Skin of body (tissue), 2 donors: ENCODE results near the gene IQCK. TPM values are rescaled to one million over a fixed set of nuclear protein-coding genes. Genes with fewer than 3 reads are reported as not detected.
A peak's percentile ranks its signal among the peaks of the same experiment; 100 is the strongest.

Source experiments
- DNase-seq: peaks from one replicate; lab custom pipeline; 2025; lab: John Stamatoyannopoulos, UW
- total RNA-seq: library from RNA; depleted of rRNA; stranded (reverse); fragments of >200 nt; gene quantifications from one replicate; pipeline ENCODE4 v1.2.3, GENCODE V29; 2014

Gene IQCK
- total RNA-seq, 1 donor from 2014 or later: 11.4 TPM

DNA sequence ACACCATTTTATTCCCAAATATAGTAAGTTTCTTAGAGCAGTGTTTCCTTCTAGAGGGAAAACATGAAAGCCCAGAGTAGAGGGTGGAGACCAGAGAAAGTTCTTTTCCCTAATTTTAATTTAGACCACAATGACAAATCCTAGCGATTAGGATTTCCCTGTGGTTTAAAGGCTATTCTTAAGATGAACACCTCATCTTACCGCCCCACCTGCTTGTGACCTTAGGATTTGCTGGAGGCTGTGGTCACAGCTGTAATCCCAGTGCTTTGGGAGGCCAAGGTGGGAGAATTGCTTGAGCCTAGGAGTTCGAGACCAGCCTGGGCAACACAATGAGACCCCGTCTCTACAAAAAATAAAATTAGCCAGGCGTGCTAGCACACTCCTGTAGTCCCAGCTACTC lies 115.5 kb downstream of the IQCK start:
- no peak for DNase-seq

DNA sequence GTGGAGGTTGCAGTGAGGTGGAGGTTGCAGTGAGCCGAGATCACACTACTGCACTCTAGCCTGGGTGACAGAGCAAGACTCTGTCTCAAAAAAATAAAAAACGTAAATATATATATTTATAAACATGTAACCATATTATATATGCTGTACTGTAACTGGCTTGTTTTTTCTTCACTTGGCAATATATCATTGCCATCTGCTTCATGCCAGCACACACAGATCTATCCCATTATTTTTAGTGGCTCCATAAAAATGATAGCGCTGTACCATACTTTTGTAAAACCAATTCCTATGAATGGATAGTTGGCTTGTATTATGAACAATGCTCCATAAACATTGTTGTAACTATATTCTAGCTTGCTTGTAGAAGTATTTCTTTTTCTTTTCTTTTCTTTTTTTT lies 117.1 kb downstream of the IQCK start:
- DNase-seq: no peak

DNA sequence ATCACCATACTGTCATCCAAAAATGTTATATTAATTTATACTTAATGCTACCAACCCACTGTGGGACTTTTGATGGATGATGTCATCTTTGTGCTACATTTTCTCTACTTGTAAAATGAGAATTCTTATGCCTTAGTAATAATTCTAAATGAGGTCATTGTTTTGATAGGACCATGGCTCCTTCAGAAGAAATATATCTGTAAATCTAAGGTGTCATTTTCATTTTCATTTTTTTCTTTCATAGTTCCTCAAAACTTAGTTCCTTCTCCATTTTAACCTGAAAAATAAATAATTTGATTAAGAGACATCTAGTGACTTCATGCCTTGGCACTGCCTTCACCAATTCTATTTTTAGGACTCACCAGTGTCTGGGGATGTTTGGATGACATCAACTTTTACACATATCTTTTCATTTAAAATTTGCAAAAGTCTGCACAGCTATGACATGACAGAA lies 117.9 kb downstream of the IQCK start:
- DNase-seq: peak; percentile 80

DNA sequence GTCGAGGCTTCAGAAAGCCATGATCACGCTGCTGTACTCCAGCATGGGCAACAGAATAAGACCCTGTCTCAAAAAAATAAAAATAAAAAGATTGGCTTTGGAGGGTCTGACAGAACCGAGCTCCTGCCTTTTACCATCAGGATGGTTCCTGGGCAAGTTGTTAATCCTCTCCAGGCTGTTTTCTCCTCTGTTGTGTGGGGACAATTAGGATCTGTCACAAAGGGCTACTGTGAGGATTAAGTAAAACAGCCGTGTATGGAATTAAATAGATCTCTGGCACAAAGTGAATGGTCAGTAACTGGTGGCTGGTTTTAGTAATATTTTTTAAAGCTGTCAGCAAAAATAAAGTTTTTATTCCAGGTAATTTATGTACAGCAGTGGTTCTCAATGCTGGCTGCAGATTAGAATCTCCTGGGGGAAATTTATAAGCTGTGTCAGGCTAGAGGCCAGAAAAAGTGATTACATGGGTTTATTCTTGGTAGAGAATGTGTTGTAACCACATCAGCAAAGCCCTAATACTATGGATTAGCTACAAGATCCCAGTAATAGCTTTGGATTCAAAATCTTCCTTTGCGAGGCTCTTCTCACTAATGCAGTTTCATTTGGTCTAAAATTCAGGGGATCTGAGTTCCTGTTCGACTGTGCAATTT lies 119.4 kb downstream of the IQCK start:
- peak; percentile 22 for DNase-seq

DNA sequence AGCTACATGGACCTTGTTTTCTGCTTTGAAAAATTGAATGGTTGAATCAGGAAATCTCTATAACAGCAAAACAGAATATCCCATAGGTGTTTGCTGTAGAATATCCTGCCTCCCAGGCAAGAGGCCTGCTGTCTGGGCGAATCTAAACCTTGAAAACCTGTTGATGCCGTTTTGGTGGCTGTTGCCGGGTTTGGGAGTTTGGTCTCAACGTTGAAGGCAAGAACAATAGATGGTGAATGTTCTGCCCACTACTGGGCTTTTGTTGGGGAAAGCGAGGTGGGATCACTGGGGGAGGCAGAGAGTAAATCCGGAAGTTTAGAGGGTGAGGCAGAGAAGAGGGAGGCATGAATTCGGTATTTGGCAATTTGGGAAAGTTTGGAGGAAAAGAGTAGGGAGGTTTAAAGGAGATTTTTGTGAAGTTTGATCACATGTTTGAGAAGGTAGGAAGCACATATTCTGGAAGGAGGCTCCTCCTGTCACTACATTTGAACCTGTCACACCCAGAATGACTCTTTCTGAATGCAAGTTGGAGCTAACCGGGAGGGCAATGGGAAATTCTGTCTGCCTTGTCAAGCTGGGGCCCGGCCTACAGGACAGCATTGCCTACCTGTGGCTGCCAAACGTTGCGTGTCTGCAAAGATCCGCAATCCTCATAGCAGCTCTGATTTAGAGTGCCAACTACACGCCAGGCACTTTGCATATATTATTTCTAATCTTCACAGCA lies 120.1 kb downstream of the IQCK start:
- no peak for DNase-seq

DNA sequence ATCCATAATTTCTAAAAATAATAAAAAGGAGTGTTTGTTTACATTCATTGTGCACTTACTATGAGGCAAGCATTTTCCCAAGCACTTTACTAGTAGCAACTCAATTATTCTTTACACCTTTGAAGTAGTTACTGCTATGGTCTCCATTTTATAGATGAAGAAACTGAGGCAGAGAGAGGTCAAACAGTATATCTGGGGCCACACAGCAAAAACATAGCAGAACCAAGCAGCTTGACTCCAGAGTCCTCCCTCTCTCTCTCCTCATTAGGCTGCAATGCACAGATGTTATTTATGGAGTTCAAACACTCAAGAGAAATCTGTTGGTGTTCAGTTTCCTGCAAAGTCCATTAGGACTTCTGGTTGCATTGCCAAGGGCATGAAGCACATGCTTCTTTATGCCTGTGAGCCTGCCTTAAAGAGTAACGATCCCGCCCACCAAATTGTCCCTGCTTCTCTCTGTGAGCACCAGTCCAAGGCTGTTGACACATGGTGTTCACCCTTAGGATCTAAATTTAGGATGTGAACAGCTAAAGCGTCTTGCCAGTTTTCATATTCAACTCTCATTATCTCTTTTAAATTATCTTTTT lies 122.5 kb downstream of the IQCK start:
- peak; percentile 58 for DNase-seq

DNA sequence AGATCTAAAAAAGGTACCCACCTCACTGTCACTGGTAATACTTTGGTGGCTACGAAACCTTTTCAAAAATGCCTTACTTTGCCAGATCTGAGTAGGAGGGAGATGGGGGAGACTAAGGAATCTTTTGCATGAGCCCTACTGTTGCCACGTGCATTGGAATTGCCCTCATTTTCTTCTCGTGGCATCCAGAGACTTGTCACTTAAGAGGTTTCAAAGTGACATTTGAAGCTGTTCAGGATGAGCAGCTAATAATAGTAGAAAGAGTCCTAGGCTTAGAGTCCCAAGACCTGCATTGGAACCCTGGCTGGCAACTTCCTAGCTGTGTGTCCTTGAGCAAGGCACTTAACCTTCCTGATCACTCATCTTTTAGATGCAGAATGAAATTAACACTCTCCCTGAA lies 123.1 kb downstream of the IQCK start:
- DNase-seq: no peak

DNA sequence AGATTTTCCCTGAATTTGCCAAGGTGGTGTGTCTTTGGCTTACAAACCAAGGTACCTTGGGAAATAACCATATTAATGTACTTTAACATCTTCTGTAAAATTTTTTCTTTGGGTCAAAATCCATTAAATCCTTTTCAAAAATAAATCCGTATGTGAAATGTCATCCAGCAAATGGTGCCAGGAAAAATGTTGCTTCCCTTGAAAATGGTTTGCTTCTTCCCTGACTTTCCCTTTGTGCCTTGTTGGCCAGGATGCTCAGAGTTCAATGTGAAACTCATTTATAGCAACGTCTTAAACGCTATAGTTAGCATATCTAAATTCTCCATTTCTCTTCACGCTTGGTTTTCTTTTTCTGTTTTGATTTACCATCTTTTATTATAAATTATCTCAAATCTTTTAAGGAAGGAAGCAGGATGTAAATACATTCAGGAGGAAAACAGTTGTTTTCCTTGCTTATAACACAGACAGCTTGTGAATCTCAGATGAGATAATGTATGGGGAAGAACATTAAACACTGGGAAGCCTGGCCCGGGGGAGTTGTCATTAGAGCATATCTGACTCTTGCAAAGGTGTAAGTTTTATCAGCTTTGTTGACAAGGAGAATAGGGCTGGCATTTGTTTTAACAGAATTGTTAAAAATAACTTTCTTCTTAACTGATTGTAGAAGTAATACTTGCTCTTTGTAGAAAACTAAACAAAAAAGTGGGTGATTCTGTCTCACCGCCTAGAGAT lies 124.5 kb downstream of the IQCK start:
- DNase-seq: peak; percentile 18

DNA sequence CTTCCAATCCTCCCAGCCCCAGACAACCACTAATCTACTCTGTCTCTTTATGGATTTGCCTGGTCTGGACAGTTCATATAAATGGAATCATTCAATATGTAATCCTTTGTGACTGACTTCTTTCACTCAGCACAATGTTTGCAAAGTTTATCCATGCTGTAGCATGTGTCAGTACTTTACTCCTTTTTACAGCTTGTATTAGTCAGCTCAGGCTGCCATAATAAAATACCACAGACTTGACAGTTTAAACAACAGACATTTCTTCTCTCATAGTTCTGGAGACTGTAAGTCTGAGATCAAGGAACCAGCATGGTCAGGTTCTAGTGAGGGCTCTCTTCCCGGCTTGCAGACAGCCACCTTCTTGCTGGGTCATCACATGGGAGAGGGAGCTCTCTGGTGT lies 125.3 kb downstream of the IQCK start:
- no peak for DNase-seq

DNA sequence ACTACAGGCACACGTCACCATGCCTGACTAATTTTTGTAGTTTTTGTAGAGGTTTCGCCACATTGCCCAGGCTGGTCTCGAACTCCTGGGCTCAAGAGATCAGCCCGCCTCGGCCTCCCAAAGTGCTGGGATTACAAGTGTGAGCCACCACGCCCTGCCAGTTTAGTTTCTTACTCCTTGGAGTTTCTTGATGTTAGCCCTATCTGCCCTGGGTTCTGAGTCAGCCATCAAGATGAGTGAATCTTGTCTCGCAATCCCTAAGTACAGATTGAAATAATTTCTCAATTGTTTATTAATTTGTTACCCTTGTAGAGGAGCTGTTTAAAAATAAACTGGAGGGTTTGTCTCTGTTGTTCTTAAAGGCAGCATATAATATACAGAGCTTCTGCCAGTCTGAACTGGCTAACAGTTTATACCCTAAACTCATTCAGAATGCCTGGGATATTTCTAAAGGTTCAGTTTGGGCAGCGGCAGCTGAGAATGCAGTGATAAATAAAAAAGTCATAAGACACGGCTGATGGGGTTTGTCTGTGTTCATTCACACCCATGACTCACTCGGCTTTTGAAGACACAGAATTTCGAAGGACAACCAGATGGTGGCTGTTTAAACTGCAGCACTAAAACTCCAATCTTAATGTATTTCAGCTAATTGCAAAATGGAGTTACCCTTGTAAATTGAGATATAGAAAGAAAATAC lies 127.0 kb downstream of the IQCK start:
- no peak for DNase-seq

DNA sequence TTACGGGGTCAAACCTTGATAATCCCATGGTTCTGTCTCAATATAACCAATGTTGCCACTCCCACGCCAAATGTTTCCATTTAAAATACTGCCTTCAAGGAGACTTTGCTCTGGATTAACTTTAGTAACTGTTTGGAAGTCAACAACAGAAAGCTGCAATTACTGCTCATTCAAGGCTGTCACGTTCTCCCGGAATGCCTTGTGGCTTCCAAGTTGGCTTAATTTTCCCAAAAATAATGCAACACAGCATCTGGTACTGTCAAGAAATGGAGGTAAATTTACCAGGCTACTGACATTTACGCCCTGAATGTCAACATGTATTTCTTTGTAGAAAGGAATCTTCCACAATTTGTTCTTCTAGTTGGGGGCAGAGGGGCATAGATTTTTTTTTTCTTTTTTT lies 128.4 kb downstream of the IQCK start:
- DNase-seq: peak; percentile 26

DNA sequence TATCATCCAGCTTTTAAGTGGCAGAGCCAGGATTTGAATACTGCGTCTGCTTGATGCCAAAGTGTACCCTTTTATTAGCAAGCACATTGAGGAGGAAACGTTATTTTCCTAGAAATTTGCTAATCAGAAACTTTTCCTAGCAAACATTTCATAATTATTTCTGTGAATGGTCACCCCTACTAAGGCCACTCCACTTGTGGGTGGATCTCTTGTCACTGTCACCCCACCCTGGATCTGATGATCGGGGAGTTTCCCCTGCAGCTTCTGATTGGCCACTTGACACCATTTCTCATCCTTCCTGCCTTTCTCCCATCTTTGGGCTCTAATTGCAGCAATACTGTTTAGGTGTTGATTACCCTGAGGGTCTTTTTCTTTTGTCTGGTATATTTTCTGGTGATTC lies 130.7 kb downstream of the IQCK start:
- DNase-seq: no peak

DNA sequence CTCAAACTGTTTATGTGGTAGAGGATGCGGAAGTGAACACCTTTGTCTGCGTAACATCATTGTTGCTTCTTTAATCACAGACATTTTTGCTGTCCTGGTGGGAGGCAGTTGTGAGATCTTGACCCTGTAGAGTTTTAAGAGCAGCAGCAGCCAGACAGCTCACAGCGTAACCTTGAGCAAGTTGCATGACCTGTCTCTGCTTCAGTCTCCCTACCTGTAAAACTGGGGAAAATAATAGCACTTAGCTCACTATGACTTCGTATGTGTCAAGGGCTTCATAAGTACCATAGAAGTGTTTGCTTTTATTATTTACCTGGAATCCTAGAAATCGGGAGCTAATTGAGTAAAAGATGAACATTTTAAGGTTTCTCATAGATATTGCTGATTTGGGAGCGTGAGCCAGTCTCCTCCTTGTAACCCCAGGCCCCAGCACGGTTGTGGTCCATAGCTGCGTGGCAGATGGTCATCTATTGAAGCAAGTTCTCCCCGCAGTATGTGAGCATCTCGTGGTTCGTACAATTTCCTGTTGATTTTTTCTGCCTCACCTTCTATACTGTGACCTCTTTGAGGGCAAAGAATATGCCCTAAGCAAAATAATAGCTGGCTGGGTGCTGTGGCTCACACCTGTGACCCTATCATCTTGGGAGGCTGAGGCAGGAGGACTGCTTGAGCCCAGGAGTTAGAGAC lies 132.2 kb downstream of the IQCK start:
- no peak for DNase-seq

DNA sequence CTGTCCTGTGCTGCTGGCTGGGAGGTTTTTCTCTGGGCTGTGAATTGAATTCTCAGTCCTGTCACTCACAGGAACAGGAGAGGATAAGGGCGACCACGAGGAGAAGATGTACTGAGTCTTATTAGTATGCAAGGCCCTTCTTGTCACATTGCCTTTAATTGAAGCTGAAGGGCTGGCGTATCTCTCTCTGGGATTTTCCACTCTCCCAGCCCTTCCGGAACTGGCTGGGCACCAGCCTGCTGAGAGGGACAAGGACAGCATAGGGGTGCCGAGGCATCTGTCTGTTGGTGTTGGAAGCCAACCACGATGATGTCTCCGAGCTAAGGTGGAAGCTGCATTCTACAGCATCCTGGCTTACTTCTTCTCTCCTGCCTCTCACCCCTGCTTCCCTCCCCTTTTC lies 133.4 kb downstream of the IQCK start:
- no peak for DNase-seq

DNA sequence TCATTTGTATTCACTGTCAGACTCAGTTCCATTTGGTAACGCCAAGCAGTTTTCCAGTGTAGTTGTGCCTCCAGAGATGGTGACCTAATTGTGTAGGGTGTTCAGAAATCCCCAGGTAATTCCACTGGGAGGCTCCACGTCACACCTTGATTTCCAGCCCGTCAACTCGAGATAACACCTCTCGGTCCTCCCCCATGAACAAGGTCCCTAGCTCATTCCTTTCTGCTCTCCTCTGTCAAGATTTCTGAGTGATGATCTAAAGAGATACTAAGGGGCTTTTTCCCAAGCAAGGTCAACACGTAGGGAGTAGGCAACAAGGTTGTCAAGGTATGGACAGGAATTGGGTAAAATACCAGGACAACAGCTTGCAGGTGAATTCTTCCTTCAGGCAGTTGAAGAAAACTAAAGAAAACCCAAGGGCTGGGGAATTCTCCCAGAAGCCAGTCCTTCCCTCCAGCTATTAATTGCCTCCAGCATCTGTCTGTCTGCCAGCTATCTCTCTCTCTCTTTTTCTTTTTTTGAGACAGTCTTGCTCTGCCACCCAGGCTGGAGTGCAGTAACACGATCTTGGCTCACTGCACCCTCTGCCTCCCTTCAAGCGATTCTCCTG lies 135.2 kb downstream of the IQCK start:
- DNase-seq: no peak

DNA sequence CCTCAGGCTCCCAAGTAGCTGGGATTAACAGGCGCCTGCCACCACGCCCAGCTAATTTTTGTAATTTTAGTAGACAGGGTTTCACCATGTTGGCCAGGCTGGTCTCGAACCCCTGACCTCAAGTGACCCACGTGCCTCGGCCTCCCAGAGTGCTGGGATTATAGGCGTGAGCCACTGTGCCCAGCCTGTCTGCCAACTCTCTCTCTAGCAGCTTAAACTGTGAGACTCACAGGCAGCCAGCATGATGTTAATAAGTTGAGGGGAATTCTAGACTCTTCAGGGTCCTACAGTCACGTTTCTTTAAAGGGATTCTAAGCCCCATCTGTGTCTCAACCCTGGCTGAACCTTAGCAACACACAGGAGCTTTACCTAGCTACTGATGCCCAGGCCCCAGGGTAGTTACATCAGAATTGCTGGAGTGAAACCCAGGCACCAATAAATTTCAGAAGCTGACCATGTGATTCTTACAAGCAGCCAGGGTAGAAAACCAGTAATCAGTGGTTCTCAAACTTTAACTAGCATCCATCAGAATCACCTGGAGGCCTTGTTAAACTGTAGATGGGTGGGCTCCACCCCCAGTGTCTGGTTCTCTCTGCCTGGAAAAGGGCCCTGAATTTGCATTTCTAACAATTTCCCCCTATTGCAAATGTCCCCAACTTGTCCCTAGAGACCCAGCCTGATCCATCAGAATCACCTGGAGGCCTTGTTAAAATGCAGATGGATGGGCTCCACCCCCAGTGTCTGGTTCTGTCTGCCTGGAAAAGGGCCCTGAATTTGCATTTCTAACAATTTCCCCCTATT lies 135.9 kb downstream of the IQCK start:
- DNase-seq: no peak

DNA sequence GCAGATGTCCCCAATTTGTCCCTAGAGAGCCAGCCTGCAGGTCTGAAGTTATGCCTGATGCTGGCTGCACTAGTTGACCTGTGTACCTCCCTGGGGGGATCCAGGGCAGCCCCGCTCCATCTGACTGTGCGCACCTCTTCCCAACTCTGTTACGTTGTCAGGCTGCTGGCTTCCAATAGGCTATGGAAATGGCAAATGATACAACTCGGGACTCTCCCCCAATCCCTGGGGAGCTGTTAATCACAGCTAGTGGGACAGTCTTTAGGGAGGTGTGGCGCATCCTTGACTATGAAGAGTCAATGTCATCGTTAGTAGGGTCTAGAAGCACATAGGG lies 136.4 kb downstream of the IQCK start:
- no peak for DNase-seq

DNA sequence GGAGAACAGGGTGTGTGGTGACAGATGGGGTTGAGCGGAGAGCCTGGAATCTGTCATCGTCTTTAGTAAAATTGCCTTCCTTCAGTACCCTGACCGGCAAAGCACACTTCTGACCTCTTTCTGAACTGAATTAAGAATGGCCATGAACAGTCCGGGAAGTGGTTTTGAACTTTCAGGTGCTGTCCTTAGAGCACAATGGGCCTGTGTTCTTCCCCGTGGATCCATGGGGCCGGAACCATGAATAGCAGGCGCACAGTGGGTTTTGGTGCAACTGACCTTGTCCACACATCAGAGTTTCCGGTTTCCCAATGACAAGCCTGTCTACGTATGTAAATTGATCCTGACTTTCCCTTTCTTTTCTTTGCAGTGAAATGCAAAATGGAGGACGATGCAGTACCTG lies 138.0 kb downstream of the IQCK start:
- no peak for DNase-seq

DNA sequence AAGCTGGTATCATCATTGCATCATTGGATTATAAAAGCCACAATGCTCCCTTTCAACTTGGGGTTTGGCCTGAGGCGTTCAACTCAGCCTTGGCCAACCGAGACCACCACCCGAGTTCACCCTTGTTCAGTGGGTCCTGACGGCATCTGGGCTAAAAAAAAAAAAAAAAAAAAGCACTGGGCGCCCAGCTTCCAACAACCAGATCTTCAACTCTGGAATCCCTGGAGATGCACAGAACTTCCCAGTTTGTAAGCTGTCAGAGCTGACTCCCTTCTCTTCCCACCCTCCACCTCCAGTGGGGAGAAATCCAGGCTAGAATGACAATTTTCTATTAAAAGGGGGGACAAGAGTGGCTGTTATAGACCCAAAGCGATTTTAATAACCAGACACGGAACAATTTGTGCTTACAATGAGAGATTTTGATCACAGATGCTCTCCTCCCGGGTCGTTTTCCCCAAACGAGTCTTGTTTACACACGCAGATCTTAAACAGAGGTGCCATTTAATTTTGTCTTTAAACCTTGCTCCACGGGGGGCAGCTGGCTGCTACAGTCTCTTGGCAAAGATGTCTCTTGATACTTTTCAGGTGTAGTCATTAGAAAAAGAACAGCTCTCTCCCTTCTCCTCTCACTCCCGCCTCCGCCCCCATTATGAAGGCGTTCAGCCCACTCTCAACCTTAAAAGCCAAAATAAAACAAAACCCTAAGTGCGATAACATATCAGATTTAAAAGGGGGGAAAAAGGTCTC lies 139.7 kb downstream of the IQCK start:
- no peak for DNase-seq
